ENCODE results near the gene ABITRAM.
"Not testable (repeated sequence)": the region's sequence is repeated elsewhere in the genome, so short reads cannot be mapped to it uniquely, and the experiment has no call there.

Gene ABITRAM

DNA sequence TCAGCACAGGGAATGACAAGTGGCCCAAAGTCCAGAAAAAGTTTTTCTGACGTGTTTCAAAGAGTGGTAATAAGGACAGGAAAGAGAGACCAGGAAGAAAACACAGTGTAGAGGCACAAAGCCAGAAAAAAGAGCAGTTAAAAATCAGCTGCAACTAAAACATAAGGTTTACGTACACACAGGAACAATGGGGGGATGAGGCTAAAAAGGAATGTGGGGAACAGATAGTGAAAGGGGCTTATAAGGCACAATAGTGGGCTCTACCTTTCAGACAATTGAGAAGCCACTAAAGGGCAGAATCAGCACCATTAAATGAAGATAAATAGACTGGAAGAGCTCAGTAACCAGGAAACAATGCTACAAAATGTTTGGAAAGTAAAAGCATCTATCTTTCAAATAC is 5.8 kb upstream of the ABITRAM start:
- DNase-seq (ENCODE audit: low read depth) = no peak

DNA sequence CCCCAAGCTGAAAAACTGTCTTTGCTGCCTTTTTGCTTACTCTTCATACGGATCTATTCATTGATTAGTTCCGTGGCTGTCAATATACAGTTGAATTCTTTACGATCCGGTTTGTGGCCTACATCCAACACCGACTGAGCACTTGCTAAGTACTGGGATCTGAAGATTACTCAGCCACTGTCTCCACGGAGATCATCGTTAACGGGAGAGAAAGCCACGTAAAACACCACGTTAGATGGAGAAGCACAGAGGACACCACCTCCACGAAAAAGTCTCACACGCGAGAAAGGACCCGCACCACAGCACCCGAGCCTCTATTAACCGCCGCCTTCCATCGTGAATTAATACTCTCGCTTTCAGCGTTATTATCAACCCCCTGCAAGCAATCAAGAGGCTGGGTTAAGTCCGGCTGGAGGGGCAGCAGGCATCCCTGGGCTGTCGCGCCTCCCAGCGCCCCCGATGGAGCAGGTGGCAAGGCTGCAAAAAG is 926 bp upstream of the ABITRAM start:
- no peak for DNase-seq (ENCODE audit: low read depth)

DNA sequence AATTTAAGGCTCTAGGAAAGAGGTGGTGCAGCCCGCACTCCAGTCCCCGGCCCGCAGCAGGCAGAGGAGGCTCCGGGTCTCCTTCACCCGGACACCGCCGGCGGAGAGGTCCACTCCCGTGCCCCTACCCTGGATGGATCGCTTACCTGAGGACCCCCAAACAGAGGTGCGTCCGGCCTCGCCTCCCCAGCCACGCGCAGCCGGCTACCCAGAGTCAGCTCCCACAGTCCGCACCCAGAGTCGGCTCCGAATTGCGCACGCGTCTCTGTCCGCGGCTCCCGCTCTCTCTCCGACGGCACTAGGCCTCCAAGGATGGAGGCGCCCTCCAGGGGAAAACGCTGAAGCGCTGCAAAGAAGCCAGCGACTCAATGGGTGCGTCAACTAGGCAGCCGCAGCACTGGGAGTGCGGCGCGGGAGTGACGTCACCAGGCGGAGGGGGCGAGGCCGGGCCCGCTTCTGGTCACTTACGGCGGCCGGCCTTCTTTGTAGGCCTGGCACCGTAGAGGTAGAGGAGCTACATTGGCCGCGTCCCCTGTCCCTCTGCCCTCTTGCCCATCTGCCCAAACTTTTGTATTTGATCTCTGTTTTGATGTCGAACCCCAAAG is 380 bp upstream of the ABITRAM start, which contains the start of gene ELP1:
Gene ELP1 (minus strand): TSS at position 407 of the 605 bp plus-strand sequence. CDS start 2,978 bp downstream, outside the sequence.
- DNase-seq (ENCODE audit: low read depth) = peak; percentile 90

DNA sequence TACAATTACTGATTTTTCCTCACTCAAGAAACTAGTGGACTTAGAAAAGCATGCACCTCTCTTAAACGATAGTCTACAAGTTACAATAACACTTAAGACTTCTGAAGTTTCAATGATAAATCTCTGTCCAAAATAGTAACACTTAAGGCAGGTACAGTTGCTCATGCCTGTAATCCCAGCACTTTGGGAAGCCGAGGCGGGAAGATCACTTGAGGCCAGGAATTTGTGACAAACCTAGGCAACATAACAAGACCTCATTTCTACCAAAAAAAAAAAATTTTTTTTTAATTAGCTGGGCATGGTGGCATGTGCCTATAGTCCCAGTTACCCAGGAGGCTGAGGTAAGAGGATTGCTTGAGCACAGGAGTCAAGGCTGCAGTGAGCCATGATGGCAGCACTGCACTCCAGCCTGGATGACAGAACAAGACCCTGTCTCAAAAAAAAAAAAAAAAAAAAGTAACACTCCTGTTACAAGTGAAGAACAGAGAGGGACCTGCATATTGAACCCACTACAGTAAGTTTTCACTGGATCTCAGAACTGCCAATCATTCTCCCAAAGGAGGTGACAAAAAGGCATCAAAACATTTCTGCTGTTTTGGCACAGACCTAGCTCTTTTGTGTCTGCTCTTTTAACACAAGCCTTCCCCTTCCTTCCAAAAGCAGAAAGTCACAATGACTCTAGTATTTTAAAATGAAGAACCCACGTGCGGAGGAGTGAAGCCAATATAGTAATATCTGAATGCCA is 3.5 kb downstream of the ABITRAM start:
- DNase-seq (ENCODE audit: low read depth) = no peak

DNA sequence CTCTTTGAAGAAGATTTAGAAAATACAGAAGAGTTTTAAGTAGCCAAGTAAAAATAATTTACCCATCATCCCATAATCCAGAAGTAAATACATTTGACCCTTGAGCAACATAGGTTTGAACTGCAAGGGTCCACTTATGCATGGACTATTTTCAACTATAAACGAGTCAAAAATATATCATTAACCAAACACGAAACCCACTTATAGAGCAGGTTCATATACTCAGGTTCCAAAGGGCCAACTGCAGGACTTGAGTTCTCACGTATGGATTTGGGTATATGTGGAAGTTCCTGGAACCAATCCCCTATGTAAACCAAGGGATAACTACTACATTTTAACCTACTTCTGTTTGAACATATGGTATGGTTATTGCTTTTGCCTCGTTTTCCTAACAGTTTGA is 5.8 kb downstream of the ABITRAM start:
- no peak for DNase-seq (ENCODE audit: low read depth)

DNA sequence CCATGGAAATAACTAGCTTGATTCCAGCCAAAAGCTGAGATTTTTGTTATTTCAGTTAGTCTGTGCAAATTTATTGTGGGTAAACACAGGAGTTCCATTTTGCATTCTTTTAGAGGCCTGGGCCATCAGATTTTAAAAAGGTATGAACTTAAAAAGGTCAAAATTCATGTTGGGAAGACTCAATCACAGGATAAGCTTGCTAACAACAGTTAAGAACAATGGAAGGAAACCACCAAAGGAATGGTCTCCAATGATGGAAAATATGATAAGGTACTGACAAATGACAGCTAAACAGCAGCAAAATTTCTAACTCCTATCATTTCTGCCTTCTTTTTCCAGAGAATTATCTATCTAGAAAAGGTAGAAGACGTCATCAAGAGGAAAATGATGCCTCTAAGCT is 16.0 kb downstream of the ABITRAM start:
- no peak for DNase-seq (ENCODE audit: low read depth)

DNA sequence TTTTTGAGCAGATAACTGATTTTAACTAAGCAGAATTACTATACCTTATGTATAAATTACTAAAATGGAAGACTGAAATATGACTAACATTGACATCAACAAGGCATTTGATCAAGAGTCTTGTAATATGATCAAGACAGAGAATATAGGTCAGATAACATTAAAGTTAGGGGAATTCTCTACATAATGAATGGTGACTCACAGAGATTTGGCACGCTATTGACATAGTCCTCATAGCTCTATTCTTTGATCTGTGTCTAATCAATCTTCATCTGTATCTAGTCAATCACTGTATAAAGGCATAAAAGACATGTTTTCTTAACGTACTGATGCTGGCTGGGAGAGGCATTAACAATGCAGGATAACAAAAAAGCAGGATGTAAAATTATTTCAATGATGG is 17.4 kb downstream of the ABITRAM start:
- DNase-seq (ENCODE audit: low read depth) = no peak

DNA sequence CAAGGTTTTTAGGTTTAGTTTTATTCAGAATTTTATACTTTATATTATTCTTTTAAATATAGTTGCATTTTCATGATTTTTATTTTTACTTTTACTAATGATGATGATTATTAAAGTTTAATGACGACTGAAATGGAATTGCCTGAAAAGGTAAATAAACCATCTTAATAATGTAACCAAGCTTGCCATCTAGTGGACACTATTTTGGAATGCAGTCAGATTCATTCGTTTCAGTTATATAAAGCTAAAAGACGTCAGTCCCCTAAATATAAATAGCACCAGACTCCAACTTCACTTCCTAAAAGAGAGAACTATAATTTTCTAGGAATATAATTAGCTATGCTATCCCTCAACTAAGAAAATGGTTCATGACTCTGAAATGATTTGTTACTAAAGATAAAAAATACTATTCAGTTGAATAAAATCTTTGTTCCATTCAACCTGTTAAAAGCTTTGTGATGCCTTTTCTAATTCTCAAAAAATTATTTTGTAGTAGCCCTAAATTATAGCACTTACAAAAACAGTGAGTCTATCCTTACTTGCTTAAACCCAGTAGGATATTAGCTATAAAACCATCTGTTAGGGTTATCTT is 19.9 kb downstream of the ABITRAM start:
- no peak for DNase-seq (ENCODE audit: low read depth)

DNA sequence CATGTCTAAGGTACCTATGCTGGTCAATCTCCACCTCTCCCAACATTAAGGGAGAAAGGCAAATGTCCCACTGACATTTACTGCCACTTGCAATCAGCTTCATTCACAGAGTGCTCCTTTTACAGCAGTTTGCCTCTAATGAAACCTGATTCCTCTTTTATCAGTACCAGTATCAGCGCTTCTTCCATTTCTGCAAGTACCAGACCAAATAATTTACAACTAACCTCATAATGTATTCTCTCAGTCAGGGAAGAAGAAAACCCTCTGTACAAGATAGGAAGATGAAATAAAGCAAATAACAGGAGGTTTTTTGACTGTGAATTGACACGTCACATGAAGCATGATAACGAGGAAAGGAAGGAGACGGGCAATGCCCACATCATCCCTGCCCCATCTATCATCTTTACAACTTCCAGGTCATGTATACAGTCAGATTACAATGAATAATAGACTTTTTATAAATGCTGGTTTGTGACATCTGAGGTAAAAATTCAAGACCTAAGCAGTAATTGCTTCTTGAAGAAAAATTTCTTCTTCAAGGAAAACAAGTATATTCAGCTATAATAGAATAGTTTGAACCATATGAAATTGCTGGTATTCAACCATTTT is 21.9 kb downstream of the ABITRAM start:
- no peak for DNase-seq (ENCODE audit: low read depth)

DNA sequence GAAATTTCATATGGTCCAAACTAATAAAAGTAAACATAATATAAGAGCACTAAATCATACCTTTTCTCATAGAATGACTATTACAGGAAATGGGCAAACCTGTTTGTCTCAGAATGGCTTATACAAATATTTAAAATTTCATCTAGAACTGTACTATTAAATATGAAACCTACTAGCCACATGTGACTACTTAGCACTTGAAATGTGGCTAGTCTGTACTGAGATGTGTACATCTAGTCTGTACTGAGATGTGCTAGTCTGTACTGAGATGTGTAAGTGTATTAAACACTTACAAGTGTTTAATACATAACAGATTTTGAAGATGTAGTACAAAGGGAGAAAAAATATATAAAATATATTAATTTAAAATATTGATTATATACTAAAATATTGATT is 22.4 kb downstream of the ABITRAM start:
- DNase-seq (ENCODE audit: low read depth) = no peak

DNA sequence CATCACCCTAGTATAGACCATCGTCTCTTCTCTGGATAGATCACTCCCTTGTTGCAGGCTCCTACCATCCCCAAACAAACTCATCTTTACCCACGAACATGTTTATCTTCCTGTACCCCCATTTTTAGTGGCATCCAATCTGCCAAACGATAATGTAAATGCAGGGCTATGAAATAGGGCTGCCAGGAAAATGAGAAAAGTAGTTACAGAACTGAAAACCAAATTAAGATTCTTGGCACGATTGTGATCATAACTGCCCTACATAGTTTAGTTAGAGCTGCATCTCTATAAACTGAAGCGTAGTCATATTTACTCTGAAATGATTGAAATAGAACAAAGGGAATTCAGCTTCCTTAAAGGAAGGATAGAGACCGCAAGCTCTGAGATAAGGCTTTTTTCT is 26.1 kb downstream of the ABITRAM start:
- no peak for DNase-seq (ENCODE audit: low read depth)

DNA sequence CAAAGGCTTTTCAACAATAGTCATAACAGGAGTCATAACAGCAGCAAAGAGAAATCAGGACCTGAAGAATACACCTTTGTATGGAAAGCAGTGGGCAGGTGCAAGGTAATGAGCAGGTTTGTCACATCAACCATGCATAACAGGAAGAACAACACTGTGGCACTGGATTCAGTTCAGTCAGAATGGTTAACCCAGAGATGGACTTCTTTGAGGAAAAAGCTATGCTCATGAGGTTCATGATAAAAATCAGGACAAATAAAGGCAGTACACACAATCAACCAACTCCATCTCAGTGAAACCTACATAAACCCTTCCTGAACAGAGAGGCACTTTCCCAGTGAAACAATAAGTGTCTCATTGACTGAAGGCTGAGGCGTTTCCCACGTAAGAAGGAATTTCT is 27.0 kb downstream of the ABITRAM start:
- DNase-seq (ENCODE audit: low read depth) = no peak

DNA sequence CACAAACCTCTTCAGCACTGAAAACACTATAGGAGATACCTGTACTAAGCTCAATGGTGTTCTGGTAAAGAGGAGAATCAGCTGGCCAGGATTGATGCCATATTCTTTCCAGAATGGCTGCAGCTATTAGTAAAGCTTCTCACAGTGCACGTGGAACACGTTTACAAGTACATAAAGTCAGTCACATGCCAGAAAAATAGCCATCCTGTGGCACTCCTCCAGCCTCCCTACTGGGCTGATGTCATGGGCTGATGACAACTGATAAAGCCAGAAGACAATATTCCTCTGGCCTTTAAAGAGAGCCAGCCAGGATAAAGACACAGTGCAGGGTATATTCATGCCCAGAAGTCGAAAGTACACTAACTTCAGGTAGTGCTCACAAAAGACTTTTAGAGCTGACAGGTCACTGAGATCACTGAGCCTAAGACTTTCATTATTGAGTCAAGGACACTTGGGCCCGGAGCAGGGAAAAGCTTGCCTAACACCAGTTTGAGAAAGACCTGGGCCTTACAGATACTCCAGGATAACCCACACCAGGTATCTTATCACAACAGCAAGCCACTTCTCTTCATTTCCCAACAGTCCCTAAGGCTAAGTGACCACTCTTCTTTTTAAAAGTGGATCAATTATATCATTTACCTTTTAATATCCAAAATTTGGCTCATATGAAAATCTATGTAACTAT is 29.4 kb downstream of the ABITRAM start:
- no peak for DNase-seq (ENCODE audit: low read depth)

DNA sequence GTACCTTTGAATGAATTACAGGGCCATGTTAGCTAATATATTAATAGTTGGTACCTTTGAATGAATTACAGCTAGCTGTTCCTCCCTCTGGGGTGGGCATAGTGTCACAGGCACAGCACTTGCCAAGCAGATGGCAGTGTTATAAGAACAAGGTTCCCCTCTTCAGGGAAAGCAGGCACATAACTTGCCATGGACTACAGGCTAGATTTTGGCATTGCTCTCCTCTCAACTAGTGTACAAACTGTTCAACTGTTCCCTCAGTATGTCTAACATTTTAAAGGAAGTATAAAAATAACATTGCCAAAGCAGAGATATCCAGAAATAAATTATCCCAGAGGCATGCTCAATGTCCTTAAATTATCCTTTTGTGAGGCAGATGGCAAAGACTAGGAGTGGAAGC is 33.7 kb downstream of the ABITRAM start:
- DNase-seq (ENCODE audit: low read depth) = no peak

DNA sequence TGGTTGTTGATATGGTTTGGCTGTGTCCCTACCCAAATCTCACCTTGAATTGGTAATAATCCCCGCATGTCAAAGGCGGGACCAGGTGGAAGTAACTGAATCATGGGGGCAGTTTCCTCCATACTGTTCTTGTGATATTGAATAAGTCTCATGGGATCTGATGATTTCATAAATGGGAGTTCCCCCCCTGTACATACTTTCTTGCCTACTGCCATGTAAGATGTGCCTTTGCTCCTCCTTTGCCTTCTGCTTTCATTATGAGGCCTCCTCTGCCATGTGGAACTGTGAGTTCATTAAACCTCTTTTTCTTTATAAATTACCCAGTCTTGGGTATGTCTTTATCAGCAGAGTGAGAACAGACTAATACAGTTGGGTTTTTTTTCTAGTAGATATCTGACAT is 37.2 kb downstream of the ABITRAM start:
- DNase-seq (ENCODE audit: low read depth) = not testable (repeated sequence)

DNA sequence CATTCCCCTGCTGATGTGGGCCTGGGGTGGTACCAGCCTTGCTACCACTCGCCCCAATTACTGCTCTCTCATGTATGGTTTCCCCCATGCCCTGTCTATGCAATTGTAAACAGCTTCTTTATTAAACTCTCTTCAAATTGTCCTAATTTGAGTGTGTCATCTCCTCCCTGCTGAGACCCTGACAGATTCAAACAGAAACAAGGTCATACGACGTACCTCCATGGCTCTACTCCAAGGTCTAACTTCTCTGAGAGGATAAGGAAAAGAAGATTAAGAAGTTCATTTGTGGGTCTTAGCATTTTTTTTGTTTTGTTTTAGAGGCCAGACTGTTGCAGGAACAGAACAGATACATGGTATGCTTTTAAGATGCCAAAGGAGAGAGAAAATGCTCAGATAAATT is 38.0 kb downstream of the ABITRAM start:
- DNase-seq (ENCODE audit: low read depth) = no peak

DNA sequence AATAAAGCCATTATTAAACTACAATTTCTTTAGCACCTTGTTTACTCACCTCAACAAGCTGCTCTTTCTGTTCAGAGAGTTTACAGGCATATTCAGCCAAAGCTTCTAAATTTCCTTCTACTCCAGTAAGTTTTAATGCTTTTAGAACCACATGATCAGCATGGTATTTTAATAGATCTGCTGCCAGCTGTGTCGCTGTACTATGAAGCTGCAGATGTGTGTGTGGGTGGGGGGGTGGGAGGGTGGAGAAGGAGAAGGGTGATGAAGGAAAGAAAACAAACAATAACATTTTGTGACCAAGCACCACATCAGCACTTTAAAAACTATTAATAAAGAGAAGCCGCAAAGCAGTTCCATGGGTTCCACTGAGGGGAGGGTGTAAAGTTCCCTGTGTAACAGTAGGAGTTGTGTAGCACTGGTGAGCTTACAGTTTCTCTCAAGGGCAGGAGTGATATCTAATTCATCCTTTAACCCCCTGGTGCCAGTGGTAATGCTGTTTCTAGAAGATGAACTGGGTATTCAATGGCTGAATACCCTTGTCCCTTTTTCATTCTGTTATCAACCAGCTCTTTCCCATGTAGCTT is 38.5 kb downstream of the ABITRAM start:
- no peak for DNase-seq (ENCODE audit: low read depth)

DNA sequence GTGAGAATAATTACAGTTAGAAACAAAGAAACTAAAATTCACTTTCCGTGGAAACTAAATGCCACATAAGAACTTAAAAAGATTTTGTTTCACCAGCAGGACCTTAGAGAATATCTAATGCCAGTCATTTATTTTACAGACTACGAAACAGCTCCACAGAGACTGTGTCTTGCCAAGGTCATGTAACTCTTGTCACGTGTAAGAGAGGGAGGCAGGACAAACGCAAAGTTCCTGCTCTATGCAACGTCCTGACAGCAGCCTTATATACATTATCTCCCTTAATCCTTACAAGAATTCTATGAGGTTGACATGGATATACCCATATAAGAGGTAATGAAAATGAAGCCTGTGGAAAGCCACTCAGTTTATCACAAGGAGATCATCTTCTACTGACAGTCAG is 39.7 kb downstream of the ABITRAM start:
- DNase-seq (ENCODE audit: low read depth) = no peak

DNA sequence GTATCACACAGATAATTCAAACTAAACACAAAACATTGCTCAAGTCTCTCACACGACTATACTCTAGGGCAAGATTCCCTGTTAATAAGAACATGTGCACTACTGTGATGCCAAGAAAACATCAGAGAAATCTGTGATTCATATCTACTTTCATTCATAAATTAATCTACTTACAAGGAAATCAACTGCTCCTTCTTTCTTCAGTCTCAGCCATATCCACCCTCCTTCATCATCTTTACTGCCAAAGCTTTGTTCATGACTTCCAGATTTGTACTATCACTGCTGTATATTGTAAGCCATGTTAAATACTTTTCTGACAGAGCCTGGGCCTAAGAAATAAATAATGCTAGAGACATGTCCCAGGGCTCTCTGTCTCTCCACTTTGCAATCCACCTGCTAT is 44.0 kb downstream of the ABITRAM start:
- no peak for DNase-seq (ENCODE audit: low read depth)

DNA sequence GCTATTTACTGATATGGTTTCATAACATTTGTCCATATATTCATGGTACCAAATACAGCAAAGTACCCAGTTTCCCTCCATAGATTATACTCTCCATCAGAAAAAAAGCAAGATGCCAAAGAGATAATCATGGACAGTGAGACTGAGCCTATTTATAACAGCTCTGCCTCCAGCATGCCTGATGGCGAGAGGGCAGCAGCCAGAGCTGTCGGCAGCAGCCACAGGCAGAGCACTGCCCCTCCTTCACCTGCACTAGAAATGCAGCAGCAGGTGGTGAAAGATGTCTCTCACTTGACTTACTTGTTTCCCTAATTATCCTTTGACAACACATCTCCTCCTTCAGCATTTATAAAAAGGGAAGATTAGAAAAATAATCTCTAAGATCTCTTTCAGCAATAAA is 46.7 kb downstream of the ABITRAM start:
- no peak for DNase-seq (ENCODE audit: low read depth)

DNA sequence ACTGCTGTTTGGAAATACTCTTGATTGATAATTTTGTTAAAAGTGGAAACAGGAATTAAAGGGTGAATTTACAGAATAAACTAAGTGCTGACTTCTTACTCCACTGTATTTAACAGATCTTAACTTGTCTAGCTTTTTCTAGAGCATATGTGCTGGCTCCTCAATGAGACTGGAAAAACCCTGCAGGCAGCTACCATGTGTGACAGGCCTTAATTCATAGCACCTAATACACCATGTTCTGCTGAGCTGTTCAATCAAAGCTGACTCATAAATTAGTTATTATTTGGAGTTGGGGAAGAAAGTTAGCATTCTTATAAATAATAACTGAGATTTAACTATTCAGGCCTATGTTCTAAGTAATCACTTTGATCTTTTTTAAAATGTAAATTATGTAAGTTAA is 49.7 kb downstream of the ABITRAM start:
- DNase-seq (ENCODE audit: low read depth) = no peak
